GM23338 (cell line): ENCODE results near the gene B4GALT1.

Experiments
- CTCF ChIP-seq, 2 experiments: fragments of 200-600 bp in 1 of 2; sonication (generic) in 1 of 2; conservative IDR thresholded peaks; 2 replicates each; pipeline versions ENCODE4 v1.5.1 to v1.6.1; 2016 to 2017; ENCODE audit warnings: antibody characterized with exemption in 2 of 2, low read depth in 2 of 2, mild to moderate bottlenecking in 2 of 2, moderate library complexity in 1 of 2
- POLR2AphosphoS5 ChIP-seq: IDR thresholded peaks from 2 replicates; pipeline ENCODE4 v1.6.1; 2016; ENCODE audit warnings: antibody characterized with exemption, low read depth

- TF ChIP-seq CTCF (conservative IDR thresholded peaks at IDR 0.05; ENCODE audit: low read depth in 2 of 2): no peak
- TF ChIP-seq POLR2AphosphoS5: no peak
Observed at GRCh38 chr9:33177639-33178038, 10.5 kb upstream of the B4GALT1 start.
